ENCODE results near the gene SEC16A. TPM values are rescaled to one million over a fixed set of nuclear protein-coding genes. Genes with fewer than 3 reads are reported as not detected.

The SEC16A gene
- total RNA-seq, 1 experiment from 2014 or later = 56.4 TPM

- no peak overlapping the region for H2BK15ac ChIP-seq (ENCODE audit: low read depth, low read length)
- no peak overlapping the region for H4K8ac ChIP-seq (replicated peaks; ENCODE audit: insufficient read length, low read depth, low read length)
- no peak overlapping the region for H3K9ac ChIP-seq (ENCODE audit: extremely low read depth, insufficient read length, low read length)
- Mint-ChIP-seq H3K4me1 (no peaks in the 10 kb centered on the region), H3K27me3 (ENCODE audit: low read depth) (no peaks in the 10 kb centered on the region), H3K36me3 (ENCODE audit: insufficient read depth in 1 of 3, low read depth in 3 of 3) (peaks cover 36 to 95% (median 88%) of the 10 kb centered on the region in 3 experiments; a peak in 6 of 7 replicates), H3K27ac (no peak overlapping the region), H3K9me3 (no peaks in the 10 kb centered on the region), H3K4me3 (no peak overlapping the region)
- no peaks in the 10 kb centered on the region for H3K23me2 ChIP-seq (ENCODE audit: insufficient read length, low read depth, low read length, poor library complexity, severe bottlenecking)
- H3K9me3 ChIP-seq (ENCODE audit: control insufficient read depth, low read depth, low read length) = no peaks in the 10 kb centered on the region
- WGBS (ENCODE audit: extremely low coverage, insufficient read length, low lambda C conversion rate) = no CpG with 5 or more reads among the region's 27 CpGs
- H3K79me2 ChIP-seq (ENCODE audit: insufficient read depth, low read length) = no peaks in the 10 kb centered on the region
- H4K91ac ChIP-seq (ENCODE audit: insufficient read length, low read depth, low read length) = no peak overlapping the region
- H3K4me1 ChIP-seq (ENCODE audit: insufficient read depth, low read length) = no peaks in the 10 kb centered on the region
- no peak overlapping the region for H4K5ac ChIP-seq (ENCODE audit: insufficient read length, low read depth, low read length)
- no peak overlapping the region for H2BK12ac ChIP-seq (ENCODE audit: insufficient read length, low read depth, low read length)
- H3K23ac ChIP-seq (ENCODE audit: insufficient read length, low read depth, low read length) = no peak overlapping the region
- no peak overlapping the region for H2BK5ac ChIP-seq (ENCODE audit: insufficient read length, low read length)
- H3K27me3 ChIP-seq (ENCODE audit: insufficient read depth, low read length) = no peaks in the 10 kb centered on the region
- H3K27ac ChIP-seq (ENCODE audit: insufficient read length, low read depth, low read length) = no peak overlapping the region
- H2AK5ac ChIP-seq (ENCODE audit: insufficient read length, low read length) = no peak overlapping the region
- H3T11ph ChIP-seq (ENCODE audit: low read length) = no peak overlapping the region
- peaks cover 2% of the 10 kb centered on the region for H4K20me1 ChIP-seq (ENCODE audit: control insufficient read depth, insufficient read depth, insufficient read length)
- H3K14ac ChIP-seq (ENCODE audit: insufficient read depth, low read length) = no peak overlapping the region
- TF ChIP-seq CTCF (conservative IDR thresholded peaks at IDR 0.05) = no peak
- no peak overlapping the region for H3K4me2 ChIP-seq (ENCODE audit: insufficient read depth, insufficient read length, low read length)
- no peak overlapping the region for H3K56ac ChIP-seq (ENCODE audit: insufficient read length, low read depth, low read length)
- no peak overlapping the region for H3K4ac ChIP-seq (ENCODE audit: low read depth, low read length)
- H3K18ac ChIP-seq (ENCODE audit: insufficient read length, low read depth, low read length) = no peak overlapping the region
- H2AFZ ChIP-seq (ENCODE audit: low read length) = no peak overlapping the region
- H2BK20ac ChIP-seq (ENCODE audit: low read depth, low read length, poor library complexity, severe bottlenecking) = no peak overlapping the region
- H2BK120ac ChIP-seq (ENCODE audit: low read depth, low read length, poor library complexity, severe bottlenecking) = no peak overlapping the region
- H3K79me1 ChIP-seq (ENCODE audit: insufficient read depth, low read depth, low read length, poor library complexity, severe bottlenecking) = no peaks in the 10 kb centered on the region
- no peak for DNase-seq
These were observed 35.6 kb downstream of the SEC16A start for GRCh38 chr9:136447173-136447778.
